ENCODE results near the gene RUBCNL.
"Not testable (repeated sequence)": the region's sequence is repeated elsewhere in the genome, so short reads cannot be mapped to it uniquely, and the experiment has no call there.

The RUBCNL gene

GRCh38 chr13:46386392-46387063 lies 524 bp downstream of the RUBCNL start:
- Histone ChIP-seq H3K36me3 (ENCODE audit: control insufficient read depth, insufficient read depth, low read length) (no peaks in the 10 kb centered on the region), H3K4me1 (ENCODE audit: control insufficient read depth, insufficient read depth, low read length) (no peaks in the 10 kb centered on the region), H3K9ac (ENCODE audit: low read length) (no peak overlapping the region), H3K4me3 (ENCODE audit: low read length) (peak overlapping the region; percentile 73), H3K27ac (ENCODE audit: low read depth, low read length) (no peak overlapping the region), H3K27me3 (ENCODE audit: control insufficient read depth, insufficient read depth, low read length) (no peaks in the 10 kb centered on the region)

GRCh38 chr13:46385946-46386345 lies 1.1 kb downstream of the RUBCNL start:
- H3K9ac ChIP-seq (ENCODE audit: low read length) = no peak overlapping the region
- no peak overlapping the region for H3K27ac ChIP-seq (ENCODE audit: low read depth, low read length)
- no peaks in the 10 kb centered on the region for H3K27me3 ChIP-seq (ENCODE audit: control insufficient read depth, insufficient read depth, low read length)
- peak overlapping the region; percentile 45 for H3K4me3 ChIP-seq (ENCODE audit: low read length)
- no peaks in the 10 kb centered on the region for H3K4me1 ChIP-seq (ENCODE audit: control insufficient read depth, insufficient read depth, low read length)
- H3K36me3 ChIP-seq (ENCODE audit: control insufficient read depth, insufficient read depth, low read length) = no peaks in the 10 kb centered on the region

GRCh38 chr13:46383383-46383782 lies 3.7 kb downstream of the RUBCNL start:
- Histone ChIP-seq H3K9ac (ENCODE audit: low read length) (no peak overlapping the region), H3K27ac (ENCODE audit: low read depth, low read length) (no peak overlapping the region), H3K27me3 (ENCODE audit: control insufficient read depth, insufficient read depth, low read length) (no peaks in the 10 kb centered on the region), H3K36me3 (ENCODE audit: control insufficient read depth, insufficient read depth, low read length) (no peaks in the 10 kb centered on the region), H3K4me1 (ENCODE audit: control insufficient read depth, insufficient read depth, low read length) (no peaks in the 10 kb centered on the region), H3K4me3 (ENCODE audit: low read length) (no peak overlapping the region)

GRCh38 chr13:46382224-46382623 lies 4.8 kb downstream of the RUBCNL start:
- no peak overlapping the region for H3K27ac ChIP-seq (ENCODE audit: low read depth, low read length)
- H3K36me3 ChIP-seq (ENCODE audit: control insufficient read depth, insufficient read depth, low read length) = no peaks in the 10 kb centered on the region
- H3K4me3 ChIP-seq (ENCODE audit: low read length) = no peak overlapping the region
- no peaks in the 10 kb centered on the region for H3K27me3 ChIP-seq (ENCODE audit: control insufficient read depth, insufficient read depth, low read length)
- H3K9ac ChIP-seq (ENCODE audit: low read length) = no peak overlapping the region
- no peaks in the 10 kb centered on the region for H3K4me1 ChIP-seq (ENCODE audit: control insufficient read depth, insufficient read depth, low read length)

- Histone ChIP-seq H3K27ac (ENCODE audit: low read depth, low read length) (no peak overlapping the region), H3K9ac (ENCODE audit: low read length) (no peak overlapping the region), H3K36me3 (ENCODE audit: control insufficient read depth, insufficient read depth, low read length) (no peaks in the 10 kb centered on the region), H3K4me3 (ENCODE audit: low read length) (no peak overlapping the region), H3K4me1 (ENCODE audit: control insufficient read depth, insufficient read depth, low read length) (no peaks in the 10 kb centered on the region), H3K27me3 (ENCODE audit: control insufficient read depth, insufficient read depth, low read length) (no peaks in the 10 kb centered on the region)
Observed at GRCh38 chr13:46380242-46380641, 6.8 kb downstream of the RUBCNL start.

- Histone ChIP-seq H3K27ac (ENCODE audit: low read depth, low read length) (no peak overlapping the region), H3K4me1 (ENCODE audit: control insufficient read depth, insufficient read depth, low read length) (no peaks in the 10 kb centered on the region)
Observed at GRCh38 chr13:46379611-46380010, 7.4 kb downstream of the RUBCNL start.

GRCh38 chr13:46378411-46378810 lies 8.6 kb downstream of the RUBCNL start:
- no peaks in the 10 kb centered on the region for H3K4me1 ChIP-seq (ENCODE audit: control insufficient read depth, insufficient read depth, low read length)
- no peak overlapping the region for H3K9ac ChIP-seq (ENCODE audit: low read length)
- H3K4me3 ChIP-seq (ENCODE audit: low read length) = no peak overlapping the region
- H3K27me3 ChIP-seq (ENCODE audit: control insufficient read depth, insufficient read depth, low read length) = no peaks in the 10 kb centered on the region
- no peaks in the 10 kb centered on the region for H3K36me3 ChIP-seq (ENCODE audit: control insufficient read depth, insufficient read depth, low read length)
- no peak overlapping the region for H3K27ac ChIP-seq (ENCODE audit: low read depth, low read length)

More at GRCh38 chr13:46379611-46380010, 7.4 kb downstream of the RUBCNL start:
- H3K9ac ChIP-seq (ENCODE audit: low read length) = no peak overlapping the region
- no peaks in the 10 kb centered on the region for H3K36me3 ChIP-seq (ENCODE audit: control insufficient read depth, insufficient read depth, low read length)
- H3K27me3 ChIP-seq (ENCODE audit: control insufficient read depth, insufficient read depth, low read length) = no peaks in the 10 kb centered on the region
- H3K4me3 ChIP-seq (ENCODE audit: low read length) = no peak overlapping the region

GRCh38 chr13:46377554-46377953 lies 9.5 kb downstream of the RUBCNL start:
- H3K27me3 ChIP-seq (ENCODE audit: control insufficient read depth, insufficient read depth, low read length) = no peaks in the 10 kb centered on the region
- no peaks in the 10 kb centered on the region for H3K4me1 ChIP-seq (ENCODE audit: control insufficient read depth, insufficient read depth, low read length)
- H3K9ac ChIP-seq (ENCODE audit: low read length) = no peak overlapping the region
- no peak overlapping the region for H3K27ac ChIP-seq (ENCODE audit: low read depth, low read length)
- H3K4me3 ChIP-seq (ENCODE audit: low read length) = no peak overlapping the region
- H3K36me3 ChIP-seq (ENCODE audit: control insufficient read depth, insufficient read depth, low read length) = no peaks in the 10 kb centered on the region

GRCh38 chr13:46374710-46375109 lies 12.3 kb downstream of the RUBCNL start:
- Histone ChIP-seq H3K27ac (ENCODE audit: low read depth, low read length) (no peak overlapping the region), H3K4me1 (ENCODE audit: control insufficient read depth, insufficient read depth, low read length) (no peaks in the 10 kb centered on the region), H3K9ac (ENCODE audit: low read length) (no peak overlapping the region), H3K4me3 (ENCODE audit: low read length) (no peak overlapping the region), H3K36me3 (ENCODE audit: control insufficient read depth, insufficient read depth, low read length) (no peaks in the 10 kb centered on the region), H3K27me3 (ENCODE audit: control insufficient read depth, insufficient read depth, low read length) (no peaks in the 10 kb centered on the region)

- no peak overlapping the region for H3K4me3 ChIP-seq (ENCODE audit: low read length)
- H3K36me3 ChIP-seq (ENCODE audit: control insufficient read depth, insufficient read depth, low read length) = no peaks in the 10 kb centered on the region
- no peaks in the 10 kb centered on the region for H3K27me3 ChIP-seq (ENCODE audit: control insufficient read depth, insufficient read depth, low read length)
- no peak overlapping the region for H3K9ac ChIP-seq (ENCODE audit: low read length)
- no peak overlapping the region for H3K27ac ChIP-seq (ENCODE audit: low read depth, low read length)
- H3K4me1 ChIP-seq (ENCODE audit: control insufficient read depth, insufficient read depth, low read length) = no peaks in the 10 kb centered on the region
Observed at GRCh38 chr13:46373623-46374022, 13.4 kb downstream of the RUBCNL start.

- H3K4me3 ChIP-seq (ENCODE audit: low read length); H3K27me3 ChIP-seq (ENCODE audit: control insufficient read depth, insufficient read depth, low read length); H3K36me3 ChIP-seq (ENCODE audit: control insufficient read depth, insufficient read depth, low read length); H3K27ac ChIP-seq (ENCODE audit: low read depth, low read length); H3K4me1 ChIP-seq (ENCODE audit: control insufficient read depth, insufficient read depth, low read length); H3K9ac ChIP-seq (ENCODE audit: low read length): not testable (repeated sequence)
Observed at GRCh38 chr13:46372938-46373337, 14.1 kb downstream of the RUBCNL start.

GRCh38 chr13:46372071-46372470 lies 15.0 kb downstream of the RUBCNL start:
- Histone ChIP-seq H3K9ac (ENCODE audit: low read length) (no peak overlapping the region), H3K4me1 (ENCODE audit: control insufficient read depth, insufficient read depth, low read length) (no peaks in the 10 kb centered on the region), H3K27ac (ENCODE audit: low read depth, low read length) (no peak overlapping the region), H3K27me3 (ENCODE audit: control insufficient read depth, insufficient read depth, low read length) (no peaks in the 10 kb centered on the region), H3K4me3 (ENCODE audit: low read length) (no peak overlapping the region), H3K36me3 (ENCODE audit: control insufficient read depth, insufficient read depth, low read length) (no peaks in the 10 kb centered on the region)

- Histone ChIP-seq H3K4me3 (ENCODE audit: low read length) (no peak overlapping the region), H3K27ac (ENCODE audit: low read depth, low read length) (no peak overlapping the region), H3K27me3 (ENCODE audit: control insufficient read depth, insufficient read depth, low read length) (no peaks in the 10 kb centered on the region)
Observed at GRCh38 chr13:46369506-46370277, 17.4 kb downstream of the RUBCNL start.

More at GRCh38 chr13:46369506-46370277, 17.4 kb downstream of the RUBCNL start:
- H3K36me3 ChIP-seq (ENCODE audit: control insufficient read depth, insufficient read depth, low read length) = peaks cover 2% of the 10 kb centered on the region
- H3K9ac ChIP-seq (ENCODE audit: low read length) = no peak overlapping the region
- no peaks in the 10 kb centered on the region for H3K4me1 ChIP-seq (ENCODE audit: control insufficient read depth, insufficient read depth, low read length)

All from rectal smooth muscle tissue (tissue), 1 donor.